Fibroblast of villous mesenchyme (primary cell): ENCODE measurements around the gene TWIST2. TPM values are rescaled to one million over a fixed set of nuclear protein-coding genes. Genes with fewer than 3 reads are reported as not detected.

ENCODE experiments used
- DNase-seq: peaks from one replicate; pipeline ENCODE4 v3.0.0-alpha.2; 2010; ENCODE audit warnings: low read depth
- H3K4me3 ChIP-seq: 2 replicates; pipeline ENCODE4 v1.5.1; 2011; ENCODE audit warnings: low read depth, mild to moderate bottlenecking, low read length
- total RNA-seq: library from RNA; depleted of rRNA; stranded (reverse); fragments of >200 nt; gene quantifications from 2 replicates; pipeline ENCODE4 v1.2.3, GENCODE V29; 2012
- TF ChIP-seq, protein P1 (sequence below): IDR thresholded peaks from 2 replicates; pipeline ENCODE4 v1.5.1; 2012; ENCODE audit warnings: low read depth, mild to moderate bottlenecking, low read length; ENCODE audit not compliant: insufficient read depth

The TWIST2 gene
- total RNA-seq, 1 donor: 58.7 TPM

DNA sequence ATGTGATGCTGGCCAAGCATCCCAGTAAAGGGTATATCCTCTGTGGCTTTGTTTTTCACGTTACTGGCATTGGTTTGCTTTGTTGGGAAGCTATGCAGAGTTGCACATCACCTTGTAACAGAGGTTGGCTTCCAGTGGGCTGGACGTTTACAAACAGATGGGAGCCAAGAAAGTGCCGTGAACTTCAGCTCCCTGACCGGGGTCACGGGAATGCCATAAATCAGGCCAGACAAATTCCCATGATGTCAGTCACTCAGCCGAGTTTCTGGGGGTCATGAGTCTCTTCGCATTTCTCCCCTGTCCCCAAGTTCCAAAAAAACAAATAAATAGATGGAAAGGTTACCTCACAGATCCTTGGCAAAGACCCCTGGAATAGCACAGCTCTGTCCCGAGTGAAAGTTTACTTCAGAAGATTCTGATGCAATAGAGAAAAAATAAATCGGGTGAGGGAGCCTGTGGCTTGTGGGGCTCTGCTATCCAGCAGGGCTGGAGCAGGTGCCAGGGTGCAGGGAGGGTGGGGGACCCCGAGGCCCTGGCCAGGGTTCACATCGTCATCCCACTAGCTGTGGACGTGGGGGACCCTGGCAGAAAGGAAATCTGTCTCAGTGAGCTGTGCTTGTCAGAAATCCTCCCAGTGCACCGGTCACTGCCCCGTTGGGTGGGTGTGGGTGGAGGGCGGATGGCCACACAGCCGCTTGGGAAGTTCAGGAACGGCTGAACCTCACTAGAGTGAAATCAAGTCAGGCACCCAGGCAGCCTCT is 27.8 kb downstream of the TWIST2 start:
- H3K4me3 ChIP-seq: no peak overlapping the region
- peak; percentile 38 for DNase-seq
- TF ChIP-seq, protein P1, sequence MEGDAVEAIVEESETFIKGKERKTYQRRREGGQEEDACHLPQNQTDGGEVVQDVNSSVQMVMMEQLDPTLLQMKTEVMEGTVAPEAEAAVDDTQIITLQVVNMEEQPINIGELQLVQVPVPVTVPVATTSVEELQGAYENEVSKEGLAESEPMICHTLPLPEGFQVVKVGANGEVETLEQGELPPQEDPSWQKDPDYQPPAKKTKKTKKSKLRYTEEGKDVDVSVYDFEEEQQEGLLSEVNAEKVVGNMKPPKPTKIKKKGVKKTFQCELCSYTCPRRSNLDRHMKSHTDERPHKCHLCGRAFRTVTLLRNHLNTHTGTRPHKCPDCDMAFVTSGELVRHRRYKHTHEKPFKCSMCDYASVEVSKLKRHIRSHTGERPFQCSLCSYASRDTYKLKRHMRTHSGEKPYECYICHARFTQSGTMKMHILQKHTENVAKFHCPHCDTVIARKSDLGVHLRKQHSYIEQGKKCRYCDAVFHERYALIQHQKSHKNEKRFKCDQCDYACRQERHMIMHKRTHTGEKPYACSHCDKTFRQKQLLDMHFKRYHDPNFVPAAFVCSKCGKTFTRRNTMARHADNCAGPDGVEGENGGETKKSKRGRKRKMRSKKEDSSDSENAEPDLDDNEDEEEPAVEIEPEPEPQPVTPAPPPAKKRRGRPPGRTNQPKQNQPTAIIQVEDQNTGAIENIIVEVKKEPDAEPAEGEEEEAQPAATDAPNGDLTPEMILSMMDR: no peak

DNA sequence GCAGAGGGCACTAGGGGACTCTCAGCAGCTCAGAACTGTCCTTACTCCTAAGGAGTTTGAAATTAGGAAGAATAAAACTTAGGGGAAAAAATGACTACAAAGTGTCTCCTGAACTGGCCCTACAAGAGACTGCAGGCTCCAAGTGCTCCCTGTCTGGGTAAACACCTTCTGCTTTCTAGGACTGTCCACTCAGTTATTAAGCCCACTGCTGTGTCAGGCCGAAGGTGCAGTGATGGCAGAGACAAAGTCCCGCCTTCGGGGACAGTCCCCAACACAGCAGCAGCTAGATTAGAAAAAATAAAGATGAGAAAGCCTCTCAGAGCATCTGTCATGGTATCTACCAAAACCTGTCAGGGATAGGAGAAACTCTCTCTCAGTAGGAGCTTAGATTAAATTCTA is 28.3 kb downstream of the TWIST2 start:
- no peak for DNase-seq
- H3K4me3 ChIP-seq: no peak overlapping the region
- TF ChIP-seq, protein P1: no peak

GRCh38 chr2:238878051-238878735 is 30.3 kb downstream of the TWIST2 start:
- no peak overlapping the region for H3K4me3 ChIP-seq
- TF ChIP-seq, protein P1: no peak
- no peak for DNase-seq

DNA sequence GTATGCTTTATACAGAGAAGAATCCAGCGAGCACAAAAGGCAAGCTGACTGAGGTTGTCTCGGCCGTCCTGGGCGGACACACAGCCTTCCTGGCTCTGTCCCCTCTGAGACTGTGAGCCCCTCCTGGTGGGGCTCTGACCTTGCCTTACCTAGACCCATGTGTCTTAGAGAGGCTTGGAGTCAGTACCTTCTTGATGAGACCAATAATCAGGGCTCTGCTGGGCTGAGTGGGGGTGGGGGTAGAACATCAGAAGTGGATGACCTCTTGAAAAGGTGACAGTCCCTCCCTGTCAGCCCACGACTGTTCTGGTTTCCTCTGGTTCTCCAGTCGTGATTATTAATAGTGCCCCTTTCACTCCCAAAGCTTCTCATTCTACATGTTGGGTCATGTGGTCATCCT is 31.2 kb downstream of the TWIST2 start:
- no peak for DNase-seq
- TF ChIP-seq, protein P1: no peak
- H3K4me3 ChIP-seq: no peak overlapping the region

GRCh38 chr2:238879621-238880377 is 31.9 kb downstream of the TWIST2 start:
- TF ChIP-seq, protein P1: no peak
- H3K4me3 ChIP-seq: no peak overlapping the region
- DNase-seq: no peak

DNA sequence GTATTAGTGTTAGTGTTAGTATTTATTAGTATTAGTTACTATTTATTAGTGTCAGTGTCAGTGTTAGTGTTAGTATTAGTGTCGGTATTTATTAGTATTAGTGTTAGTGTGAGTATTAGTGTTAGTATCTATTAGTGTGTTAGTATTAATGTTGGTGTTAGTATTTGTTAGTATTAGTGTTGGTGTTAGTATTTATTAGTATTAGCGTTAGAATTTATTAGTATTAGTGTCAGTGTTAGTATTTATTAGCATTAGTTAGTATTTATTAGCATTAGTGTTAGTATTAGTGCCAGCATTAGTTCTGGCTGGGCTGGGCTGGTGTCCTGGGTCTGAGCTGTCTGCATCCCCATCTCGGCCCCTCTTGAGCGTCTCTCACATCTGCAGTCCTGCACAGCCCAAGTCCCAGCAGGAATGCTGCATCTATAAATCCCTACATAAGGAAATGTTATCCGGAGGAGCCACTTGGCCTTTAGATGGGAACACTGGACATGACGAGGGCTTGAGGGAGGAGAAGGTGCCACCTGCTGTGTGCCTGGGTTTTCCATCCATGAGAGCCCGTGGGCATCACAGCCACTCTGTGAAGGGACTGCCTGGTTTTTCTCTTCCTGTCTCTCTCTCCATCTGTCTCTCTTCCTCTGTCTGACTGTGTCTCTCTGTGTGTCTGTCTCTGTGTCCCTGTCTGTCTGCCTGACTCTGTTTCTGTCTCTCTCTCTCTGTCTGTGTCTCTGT is 33.6 kb downstream of the TWIST2 start:
- H3K4me3 ChIP-seq: no peak overlapping the region
- no peak for DNase-seq
- TF ChIP-seq, protein P1: no peak
